Astrocyte (in vitro differentiated cells and primary cell): Measurements from ENCODE around the gene SYTL1.

Experiments used
- CTCF ChIP-seq: IDR thresholded peaks from 2 replicates; pipeline ENCODE4 v1.5.1; 2011; ENCODE audit warnings: low read depth, mild to moderate bottlenecking, inconsistent platforms, low read length, moderate library complexity; ENCODE audit not compliant: insufficient read depth
- EZH2 ChIP-seq: IDR thresholded peaks from 2 replicates; pipeline ENCODE4 v1.6.1; 2012; ENCODE audit warnings: mild to moderate bottlenecking, low read length, inconsistent platforms; ENCODE audit not compliant: insufficient read depth

GRCh38 chr1:27358928-27359313 lies 17.1 kb downstream of the SYTL1 start:
- TF ChIP-seq CTCF (no peak), EZH2 (no peak)
